SK-N-SH treated with all-trans-retinoic acid at 6 μM for 48 hours (cell line): ENCODE results near the gene TMEM217.

ENCODE experiments used
- ARNTL ChIP-seq: fragments of 450-650 bp; formaldehyde crosslinking; IDR thresholded peaks from 2 replicates; pipeline ENCODE4 v1.5.0; 2020; ENCODE audit warnings: low read depth, mild to moderate bottlenecking, moderate library complexity, borderline replicate concordance
- CSDC2 ChIP-seq: fragments of 250-450 bp; sonication (Bioruptor Pico); IDR thresholded peaks from 2 replicates; pipeline ENCODE4 v1.5.0; 2020; ENCODE audit warnings: mild to moderate bottlenecking, moderate library complexity
- GLIS3 ChIP-seq: fragments of 250-450 bp; sonication (Bioruptor Pico); IDR thresholded peaks from 2 replicates; pipeline ENCODE4 v1.5.0; 2020; ENCODE audit warnings: mild to moderate bottlenecking, moderate library complexity
- PPARA ChIP-seq: fragments of 250-450 bp; sonication (Bioruptor Pico); IDR thresholded peaks from 2 replicates; pipeline ENCODE4 v1.5.0; 2020; ENCODE audit warnings: mild to moderate bottlenecking, borderline replicate concordance
- RARB ChIP-seq: fragments of 250-450 bp; sonication (Bioruptor Pico); IDR thresholded peaks from 2 replicates; pipeline ENCODE4 v1.8.0; 2021; ENCODE audit warnings: mild to moderate bottlenecking, moderate library complexity
- SNAI2 ChIP-seq: fragments of 250-450 bp; sonication (Bioruptor Pico); IDR thresholded peaks from 2 replicates; pipeline ENCODE4 v1.5.0; 2020; ENCODE audit warnings: mild to moderate bottlenecking, moderate library complexity
- TOX ChIP-seq: fragments of 250-450 bp; sonication (Bioruptor Pico); IDR thresholded peaks from 2 replicates; pipeline ENCODE4 v1.8.0; 2021; ENCODE audit warnings: mild to moderate bottlenecking, moderate library complexity, borderline replicate concordance
- ZFP3 ChIP-seq: fragments of 250-450 bp; sonication (Bioruptor Pico); IDR thresholded peaks from 2 replicates; pipeline ENCODE4 v1.5.0; 2020; ENCODE audit warnings: mild to moderate bottlenecking, moderate library complexity
- ZFP30 ChIP-seq: fragments of 450-650 bp; formaldehyde crosslinking; IDR thresholded peaks from 2 replicates; pipeline ENCODE4 v1.5.0; 2022; ENCODE audit warnings: mild to moderate bottlenecking, moderate library complexity
- ZNF565 ChIP-seq: fragments of 450-650 bp; formaldehyde crosslinking; conservative IDR thresholded peaks from 2 replicates; pipeline ENCODE4 v1.5.0; 2020; ENCODE audit warnings: low read depth, mild to moderate bottlenecking, moderate library complexity
- TF ChIP-seq, protein P1 (sequence below): fragments of 250-450 bp; sonication (Bioruptor Pico); IDR thresholded peaks from 2 replicates; pipeline ENCODE4 v1.8.0; 2020; ENCODE audit warnings: mild to moderate bottlenecking, moderate library complexity, borderline replicate concordance
- TF ChIP-seq, protein P2 (sequence below): fragments of 250-450 bp; sonication (Bioruptor Pico); IDR thresholded peaks from 2 replicates; pipeline ENCODE4 v1.8.0; 2021; ENCODE audit warnings: low read depth, mild to moderate bottlenecking, moderate library complexity, borderline replicate concordance
- TF ChIP-seq, protein P3 (sequence below): fragments of 250-450 bp; sonication (Bioruptor Pico); IDR thresholded peaks from 2 replicates; pipeline ENCODE4 v1.5.0; 2020; ENCODE audit warnings: mild to moderate bottlenecking, moderate library complexity

DNA sequence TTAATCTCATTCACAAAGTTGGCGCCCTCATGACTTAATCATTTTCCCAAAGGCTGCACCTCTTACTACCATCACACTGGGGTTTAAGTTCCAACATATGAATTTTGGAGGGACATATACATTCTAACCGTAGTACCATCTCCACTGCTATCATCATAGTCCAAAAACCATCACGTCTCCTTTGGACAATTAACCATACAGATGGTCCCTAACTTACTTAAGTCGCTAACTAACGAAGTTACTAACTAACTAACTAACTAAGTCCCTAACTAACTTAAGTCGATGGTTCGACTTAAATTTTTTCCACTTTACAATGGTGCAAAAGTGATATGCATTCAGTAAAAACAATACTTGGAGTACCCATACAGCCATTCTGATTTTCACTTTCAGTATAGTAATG, 24.4 kb downstream of the TMEM217 start:
- TF ChIP-seq TOX (CRISPR knock-in tag): no peak
- no peak for TF ChIP-seq ZFP3
- TF ChIP-seq ARNTL: no peak
- TF ChIP-seq, protein P1, sequence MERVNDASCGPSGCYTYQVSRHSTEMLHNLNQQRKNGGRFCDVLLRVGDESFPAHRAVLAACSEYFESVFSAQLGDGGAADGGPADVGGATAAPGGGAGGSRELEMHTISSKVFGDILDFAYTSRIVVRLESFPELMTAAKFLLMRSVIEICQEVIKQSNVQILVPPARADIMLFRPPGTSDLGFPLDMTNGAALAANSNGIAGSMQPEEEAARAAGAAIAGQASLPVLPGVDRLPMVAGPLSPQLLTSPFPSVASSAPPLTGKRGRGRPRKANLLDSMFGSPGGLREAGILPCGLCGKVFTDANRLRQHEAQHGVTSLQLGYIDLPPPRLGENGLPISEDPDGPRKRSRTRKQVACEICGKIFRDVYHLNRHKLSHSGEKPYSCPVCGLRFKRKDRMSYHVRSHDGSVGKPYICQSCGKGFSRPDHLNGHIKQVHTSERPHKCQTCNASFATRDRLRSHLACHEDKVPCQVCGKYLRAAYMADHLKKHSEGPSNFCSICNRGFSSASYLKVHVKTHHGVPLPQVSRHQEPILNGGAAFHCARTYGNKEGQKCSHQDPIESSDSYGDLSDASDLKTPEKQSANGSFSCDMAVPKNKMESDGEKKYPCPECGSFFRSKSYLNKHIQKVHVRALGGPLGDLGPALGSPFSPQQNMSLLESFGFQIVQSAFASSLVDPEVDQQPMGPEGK (CRISPR knock-in tag): no peak
- no peak for TF ChIP-seq GLIS3 (CRISPR knock-in tag)
- no peak for TF ChIP-seq RARB
- TF ChIP-seq, protein P2, sequence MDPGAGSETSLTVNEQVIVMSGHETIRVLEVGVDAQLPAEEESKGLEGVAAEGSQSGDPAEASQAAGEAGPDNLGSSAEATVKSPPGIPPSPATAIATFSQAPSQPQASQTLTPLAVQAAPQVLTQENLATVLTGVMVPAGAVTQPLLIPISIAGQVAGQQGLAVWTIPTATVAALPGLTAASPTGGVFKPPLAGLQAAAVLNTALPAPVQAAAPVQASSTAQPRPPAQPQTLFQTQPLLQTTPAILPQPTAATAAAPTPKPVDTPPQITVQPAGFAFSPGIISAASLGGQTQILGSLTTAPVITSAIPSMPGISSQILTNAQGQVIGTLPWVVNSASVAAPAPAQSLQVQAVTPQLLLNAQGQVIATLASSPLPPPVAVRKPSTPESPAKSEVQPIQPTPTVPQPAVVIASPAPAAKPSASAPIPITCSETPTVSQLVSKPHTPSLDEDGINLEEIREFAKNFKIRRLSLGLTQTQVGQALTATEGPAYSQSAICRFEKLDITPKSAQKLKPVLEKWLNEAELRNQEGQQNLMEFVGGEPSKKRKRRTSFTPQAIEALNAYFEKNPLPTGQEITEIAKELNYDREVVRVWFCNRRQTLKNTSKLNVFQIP (CRISPR knock-in tag): no peak
- no peak for TF ChIP-seq ZFP30
- no peak for TF ChIP-seq CSDC2 (CRISPR knock-in tag)
- TF ChIP-seq PPARA (CRISPR knock-in tag): no peak
- TF ChIP-seq, protein P3, sequence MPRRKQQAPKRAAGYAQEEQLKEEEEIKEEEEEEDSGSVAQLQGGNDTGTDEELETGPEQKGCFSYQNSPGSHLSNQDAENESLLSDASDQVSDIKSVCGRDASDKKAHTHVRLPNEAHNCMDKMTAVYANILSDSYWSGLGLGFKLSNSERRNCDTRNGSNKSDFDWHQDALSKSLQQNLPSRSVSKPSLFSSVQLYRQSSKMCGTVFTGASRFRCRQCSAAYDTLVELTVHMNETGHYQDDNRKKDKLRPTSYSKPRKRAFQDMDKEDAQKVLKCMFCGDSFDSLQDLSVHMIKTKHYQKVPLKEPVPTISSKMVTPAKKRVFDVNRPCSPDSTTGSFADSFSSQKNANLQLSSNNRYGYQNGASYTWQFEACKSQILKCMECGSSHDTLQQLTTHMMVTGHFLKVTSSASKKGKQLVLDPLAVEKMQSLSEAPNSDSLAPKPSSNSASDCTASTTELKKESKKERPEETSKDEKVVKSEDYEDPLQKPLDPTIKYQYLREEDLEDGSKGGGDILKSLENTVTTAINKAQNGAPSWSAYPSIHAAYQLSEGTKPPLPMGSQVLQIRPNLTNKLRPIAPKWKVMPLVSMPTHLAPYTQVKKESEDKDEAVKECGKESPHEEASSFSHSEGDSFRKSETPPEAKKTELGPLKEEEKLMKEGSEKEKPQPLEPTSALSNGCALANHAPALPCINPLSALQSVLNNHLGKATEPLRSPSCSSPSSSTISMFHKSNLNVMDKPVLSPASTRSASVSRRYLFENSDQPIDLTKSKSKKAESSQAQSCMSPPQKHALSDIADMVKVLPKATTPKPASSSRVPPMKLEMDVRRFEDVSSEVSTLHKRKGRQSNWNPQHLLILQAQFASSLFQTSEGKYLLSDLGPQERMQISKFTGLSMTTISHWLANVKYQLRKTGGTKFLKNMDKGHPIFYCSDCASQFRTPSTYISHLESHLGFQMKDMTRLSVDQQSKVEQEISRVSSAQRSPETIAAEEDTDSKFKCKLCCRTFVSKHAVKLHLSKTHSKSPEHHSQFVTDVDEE (CRISPR knock-in tag): no peak
- no peak for TF ChIP-seq ZNF565 (CRISPR knock-in tag)
- TF ChIP-seq SNAI2 (CRISPR knock-in tag): no peak
